Liver (tissue), 9 donors: ENCODE data around the gene FER1L5. TPM values are rescaled to one million over a fixed set of nuclear protein-coding genes. Genes with fewer than 3 reads are reported as not detected.

Experiments
- DNase-seq: peaks from one replicate; pipeline ENCODE4 v3.0.0-alpha.2; 2017; ENCODE audit warnings: low spot score
- H3K27ac ChIP-seq, 2 donors: one replicate each; pipeline ENCODE4 v1.7.0; 2013; ENCODE audit warnings: inconsistent platforms in 2 of 2, low read length in 2 of 2, control low read depth in 1 of 2, low read depth in 1 of 2, mild to moderate bottlenecking in 1 of 2
- H3K27me3 ChIP-seq, 4 donors: one replicate each; pipeline versions ENCODE4 v1.6.1 to v1.7.0; 2013; ENCODE audit warnings: low read length in 3 of 4, inconsistent platforms in 1 of 4, mild to moderate bottlenecking in 1 of 4, moderate library complexity in 1 of 4; ENCODE audit not compliant: control insufficient read depth in 4 of 4, insufficient read depth in 4 of 4
- H3K36me3 ChIP-seq, 4 donors: one replicate each; pipeline versions ENCODE4 v1.6.1 to v1.7.0; 2013; ENCODE audit warnings: low read length in 3 of 4, mild to moderate bottlenecking in 3 of 4, low read depth in 1 of 4, moderate library complexity in 1 of 4; ENCODE audit not compliant: control insufficient read depth in 4 of 4, insufficient read depth in 3 of 4
- H3K4me1 ChIP-seq, 4 donors: one replicate each; pipeline versions ENCODE4 v1.6.1 to v1.7.0; 2013; ENCODE audit warnings: low read length in 3 of 4, mild to moderate bottlenecking in 3 of 4, moderate library complexity in 1 of 4; ENCODE audit not compliant: control insufficient read depth in 4 of 4, insufficient read depth in 4 of 4
- H3K4me3 ChIP-seq, 3 donors: one replicate each; pipeline versions ENCODE4 v1.6.1 to v1.7.0; 2013; ENCODE audit warnings: low read length in 3 of 3, control low read depth in 1 of 3, low read depth in 1 of 3, mild to moderate bottlenecking in 1 of 3
- H3K9ac ChIP-seq, 2 donors: one replicate each; pipeline ENCODE4 v1.7.0; 2013; ENCODE audit warnings: low read length in 2 of 2, mild to moderate bottlenecking in 2 of 2, moderate library complexity in 2 of 2, control low read depth in 1 of 2, low read depth in 1 of 2
- H3K9me3 ChIP-seq, 4 donors: one replicate each; pipeline versions ENCODE4 v1.6.1 to v1.7.0; 2013; ENCODE audit warnings: low read length in 3 of 4; ENCODE audit not compliant: control insufficient read depth in 4 of 4
- EGR1 ChIP-seq, 2 donors: IDR thresholded peaks; 2 replicates each; pipeline ENCODE4 v1.6.1; 2016 to 2018; ENCODE audit warnings: antibody characterized with exemption in 2 of 2, low read depth in 2 of 2
- FOXA1 ChIP-seq: IDR thresholded peaks from 2 replicates; pipeline ENCODE4 v1.6.1; 2016; ENCODE audit warnings: antibody characterized with exemption
- FOXA2 ChIP-seq: IDR thresholded peaks from 2 replicates; pipeline ENCODE4 v1.6.1; 2016; ENCODE audit warnings: antibody characterized with exemption
- GABPA ChIP-seq, 2 donors: IDR thresholded peaks in 1 of 2; conservative IDR thresholded peaks in 1 of 2; 2 replicates each; pipeline ENCODE4 v1.6.1; 2016; ENCODE audit warnings: antibody characterized with exemption in 2 of 2, mild to moderate bottlenecking in 1 of 2, moderate library complexity in 1 of 2
- HNF4A ChIP-seq, 2 donors: conservative IDR thresholded peaks; 2 replicates each; pipeline ENCODE4 v1.6.1; 2016; ENCODE audit warnings: antibody characterized with exemption in 2 of 2, mild to moderate bottlenecking in 2 of 2
- HNF4G ChIP-seq: IDR thresholded peaks from 2 replicates; pipeline ENCODE4 v1.6.1; 2016; ENCODE audit warnings: antibody characterized with exemption
- JUND ChIP-seq, 2 donors: IDR thresholded peaks; 2 replicates each; pipeline ENCODE4 v1.6.1; 2016; ENCODE audit warnings: antibody characterized with exemption in 2 of 2
- NR2F2 ChIP-seq: IDR thresholded peaks from 2 replicates; pipeline ENCODE4 v1.6.1; 2016; ENCODE audit warnings: antibody characterized with exemption
- RAD21 ChIP-seq, 2 donors: IDR thresholded peaks; 2 replicates each; pipeline ENCODE4 v1.6.1; 2016; ENCODE audit warnings: antibody characterized with exemption in 2 of 2, mild to moderate bottlenecking in 2 of 2
- RXRA ChIP-seq, 2 donors: IDR thresholded peaks; 2 replicates each; pipeline ENCODE4 v1.6.1; 2017 to 2018; ENCODE audit warnings: antibody characterized with exemption in 2 of 2, mild to moderate bottlenecking in 1 of 2
- SP1 ChIP-seq: IDR thresholded peaks from 2 replicates; pipeline ENCODE4 v1.6.1; 2018; ENCODE audit warnings: antibody characterized with exemption, mild to moderate bottlenecking
- TAF1 ChIP-seq: conservative IDR thresholded peaks from 2 replicates; pipeline ENCODE4 v1.6.1; 2016; ENCODE audit warnings: antibody characterized with exemption, mild to moderate bottlenecking
- YY1 ChIP-seq: IDR thresholded peaks from 2 replicates; pipeline ENCODE4 v1.6.1; 2016; ENCODE audit warnings: antibody characterized with exemption, mild to moderate bottlenecking
- WGBS: extraction: QIAGEN DNeasy Blood & Tissue Kit; methylation state at CpG from one replicate; pipeline ENCODE4 v1.1.7; 2013; 5-methylcytosine and 5-hydroxymethylcytosine counted together
- polyA plus RNA-seq, 2 donors: library from polyadenylated mRNA; stranded (reverse) in 1 of 2; unstranded in 1 of 2; fragments of 200-250 nt in 1 of 2; fragments of >200 nt in 1 of 2; fragmentation: Nextera tagmentation in 1 of 2; extraction: Ambion mirVana in 1 of 2; gene quantifications; one replicate each; pipeline versions ENCODE4 v1.2.1 to v1.2.3, GENCODE V29; 2013 to 2015
- total RNA-seq, 2 donors: library from RNA; depleted of rRNA; stranded (reverse); fragments of >200 nt; gene quantifications; one replicate each; pipeline ENCODE4 v1.2.3, GENCODE V29; 2014
- TF ChIP-seq, protein P1 (sequence below): fragments of 150-350 bp; IDR thresholded peaks from 2 replicates; pipeline ENCODE4 v1.5.1; 2017; ENCODE audit warnings: improper control_type of control experiment, low read depth, low read length; ENCODE audit not compliant: missing input control
- TF ChIP-seq, protein P2 (sequence below): IDR thresholded peaks from 2 replicates; pipeline ENCODE4 v1.6.1; 2016; ENCODE audit warnings: antibody characterized with exemption, mild to moderate bottlenecking
- TF ChIP-seq, protein P3 (sequence below): IDR thresholded peaks from 2 replicates; pipeline ENCODE4 v1.6.1; 2016; ENCODE audit warnings: antibody characterized with exemption
- TF ChIP-seq, protein P4 (sequence below): IDR thresholded peaks from 2 replicates; pipeline ENCODE4 v1.6.1; 2016; ENCODE audit warnings: antibody characterized with exemption
- TF ChIP-seq, protein P5 (sequence below): IDR thresholded peaks from 2 replicates; pipeline ENCODE4 v1.6.1; 2016; ENCODE audit warnings: antibody characterized with exemption
- donor health status: healthy.
- donor health status: healthy.
- donor health status: healthy.
- donor health status: healthy.
- donor health status: healthy.

FER1L5 gene
- total and polyA plus RNA-seq, 4 donors, result under 0.01 TPM; not detected in 3

DNA sequence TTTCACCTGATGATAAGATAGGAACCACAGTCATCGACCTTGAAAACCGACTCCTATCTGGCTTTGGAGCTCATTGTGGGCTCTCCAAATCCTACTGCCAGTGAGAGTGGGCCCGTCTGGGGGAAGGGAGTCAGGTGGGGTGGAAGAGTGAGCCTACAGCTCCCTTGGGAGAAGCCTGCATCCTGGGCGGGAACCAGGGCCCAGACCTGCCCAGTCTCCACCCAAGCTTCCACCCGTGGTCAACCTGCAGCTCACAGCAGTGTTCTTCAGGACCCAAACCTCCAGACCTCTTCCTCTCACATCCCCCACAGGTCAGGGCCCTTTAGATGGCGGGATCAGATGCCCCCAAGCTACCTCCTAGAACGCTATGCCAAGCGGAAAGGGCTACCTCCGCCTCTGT lies 57.1 kb downstream of the FER1L5 start:
- H3K27me3 ChIP-seq, result no peaks in the 10 kb centered on the region
- H3K4me3 ChIP-seq, result no peak overlapping the region
- no peak overlapping the region for H3K9ac ChIP-seq
- no peak overlapping the region for H3K27ac ChIP-seq
- peaks cover 0 to 12% (median 0%) of the 10 kb centered on the region in 4 donors for H3K36me3 ChIP-seq
- no peak for DNase-seq
- H3K4me1 ChIP-seq, result no peaks in the 10 kb centered on the region
- TF ChIP-seq, protein P1, sequence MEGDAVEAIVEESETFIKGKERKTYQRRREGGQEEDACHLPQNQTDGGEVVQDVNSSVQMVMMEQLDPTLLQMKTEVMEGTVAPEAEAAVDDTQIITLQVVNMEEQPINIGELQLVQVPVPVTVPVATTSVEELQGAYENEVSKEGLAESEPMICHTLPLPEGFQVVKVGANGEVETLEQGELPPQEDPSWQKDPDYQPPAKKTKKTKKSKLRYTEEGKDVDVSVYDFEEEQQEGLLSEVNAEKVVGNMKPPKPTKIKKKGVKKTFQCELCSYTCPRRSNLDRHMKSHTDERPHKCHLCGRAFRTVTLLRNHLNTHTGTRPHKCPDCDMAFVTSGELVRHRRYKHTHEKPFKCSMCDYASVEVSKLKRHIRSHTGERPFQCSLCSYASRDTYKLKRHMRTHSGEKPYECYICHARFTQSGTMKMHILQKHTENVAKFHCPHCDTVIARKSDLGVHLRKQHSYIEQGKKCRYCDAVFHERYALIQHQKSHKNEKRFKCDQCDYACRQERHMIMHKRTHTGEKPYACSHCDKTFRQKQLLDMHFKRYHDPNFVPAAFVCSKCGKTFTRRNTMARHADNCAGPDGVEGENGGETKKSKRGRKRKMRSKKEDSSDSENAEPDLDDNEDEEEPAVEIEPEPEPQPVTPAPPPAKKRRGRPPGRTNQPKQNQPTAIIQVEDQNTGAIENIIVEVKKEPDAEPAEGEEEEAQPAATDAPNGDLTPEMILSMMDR, result no peak
- TF ChIP-seq, protein P2, sequence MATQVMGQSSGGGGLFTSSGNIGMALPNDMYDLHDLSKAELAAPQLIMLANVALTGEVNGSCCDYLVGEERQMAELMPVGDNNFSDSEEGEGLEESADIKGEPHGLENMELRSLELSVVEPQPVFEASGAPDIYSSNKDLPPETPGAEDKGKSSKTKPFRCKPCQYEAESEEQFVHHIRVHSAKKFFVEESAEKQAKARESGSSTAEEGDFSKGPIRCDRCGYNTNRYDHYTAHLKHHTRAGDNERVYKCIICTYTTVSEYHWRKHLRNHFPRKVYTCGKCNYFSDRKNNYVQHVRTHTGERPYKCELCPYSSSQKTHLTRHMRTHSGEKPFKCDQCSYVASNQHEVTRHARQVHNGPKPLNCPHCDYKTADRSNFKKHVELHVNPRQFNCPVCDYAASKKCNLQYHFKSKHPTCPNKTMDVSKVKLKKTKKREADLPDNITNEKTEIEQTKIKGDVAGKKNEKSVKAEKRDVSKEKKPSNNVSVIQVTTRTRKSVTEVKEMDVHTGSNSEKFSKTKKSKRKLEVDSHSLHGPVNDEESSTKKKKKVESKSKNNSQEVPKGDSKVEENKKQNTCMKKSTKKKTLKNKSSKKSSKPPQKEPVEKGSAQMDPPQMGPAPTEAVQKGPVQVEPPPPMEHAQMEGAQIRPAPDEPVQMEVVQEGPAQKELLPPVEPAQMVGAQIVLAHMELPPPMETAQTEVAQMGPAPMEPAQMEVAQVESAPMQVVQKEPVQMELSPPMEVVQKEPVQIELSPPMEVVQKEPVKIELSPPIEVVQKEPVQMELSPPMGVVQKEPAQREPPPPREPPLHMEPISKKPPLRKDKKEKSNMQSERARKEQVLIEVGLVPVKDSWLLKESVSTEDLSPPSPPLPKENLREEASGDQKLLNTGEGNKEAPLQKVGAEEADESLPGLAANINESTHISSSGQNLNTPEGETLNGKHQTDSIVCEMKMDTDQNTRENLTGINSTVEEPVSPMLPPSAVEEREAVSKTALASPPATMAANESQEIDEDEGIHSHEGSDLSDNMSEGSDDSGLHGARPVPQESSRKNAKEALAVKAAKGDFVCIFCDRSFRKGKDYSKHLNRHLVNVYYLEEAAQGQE, result no peak
- no peak for TF ChIP-seq HNF4G
- TF ChIP-seq, protein P3, sequence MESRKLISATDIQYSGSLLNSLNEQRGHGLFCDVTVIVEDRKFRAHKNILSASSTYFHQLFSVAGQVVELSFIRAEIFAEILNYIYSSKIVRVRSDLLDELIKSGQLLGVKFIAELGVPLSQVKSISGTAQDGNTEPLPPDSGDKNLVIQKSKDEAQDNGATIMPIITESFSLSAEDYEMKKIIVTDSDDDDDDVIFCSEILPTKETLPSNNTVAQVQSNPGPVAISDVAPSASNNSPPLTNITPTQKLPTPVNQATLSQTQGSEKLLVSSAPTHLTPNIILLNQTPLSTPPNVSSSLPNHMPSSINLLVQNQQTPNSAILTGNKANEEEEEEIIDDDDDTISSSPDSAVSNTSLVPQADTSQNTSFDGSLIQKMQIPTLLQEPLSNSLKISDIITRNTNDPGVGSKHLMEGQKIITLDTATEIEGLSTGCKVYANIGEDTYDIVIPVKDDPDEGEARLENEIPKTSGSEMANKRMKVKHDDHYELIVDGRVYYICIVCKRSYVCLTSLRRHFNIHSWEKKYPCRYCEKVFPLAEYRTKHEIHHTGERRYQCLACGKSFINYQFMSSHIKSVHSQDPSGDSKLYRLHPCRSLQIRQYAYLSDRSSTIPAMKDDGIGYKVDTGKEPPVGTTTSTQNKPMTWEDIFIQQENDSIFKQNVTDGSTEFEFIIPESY, result no peak
- no peak for TF ChIP-seq GABPA (IDR thresholded peaks at IDR 0.05 in 1 of 2, conservative IDR thresholded peaks at IDR 0.05 in 1 of 2)
- no peak for TF ChIP-seq RXRA (IDR thresholded peaks at IDR 0.05)
- TF ChIP-seq EGR1 (IDR thresholded peaks at IDR 0.05; ENCODE audit: low read depth in 2 of 2), result no peak
- TF ChIP-seq, protein P4, sequence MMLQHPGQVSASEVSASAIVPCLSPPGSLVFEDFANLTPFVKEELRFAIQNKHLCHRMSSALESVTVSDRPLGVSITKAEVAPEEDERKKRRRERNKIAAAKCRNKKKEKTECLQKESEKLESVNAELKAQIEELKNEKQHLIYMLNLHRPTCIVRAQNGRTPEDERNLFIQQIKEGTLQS, result no peak
- no peak for TF ChIP-seq RAD21 (IDR thresholded peaks at IDR 0.05)
- no peak for TF ChIP-seq FOXA1
- no peak for TF ChIP-seq TAF1
- no peak for TF ChIP-seq NR2F2
- no peak for TF ChIP-seq FOXA2
- no peak for TF ChIP-seq SP1
- TF ChIP-seq, protein P5, sequence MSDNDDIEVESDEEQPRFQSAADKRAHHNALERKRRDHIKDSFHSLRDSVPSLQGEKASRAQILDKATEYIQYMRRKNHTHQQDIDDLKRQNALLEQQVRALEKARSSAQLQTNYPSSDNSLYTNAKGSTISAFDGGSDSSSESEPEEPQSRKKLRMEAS, result no peak
- TF ChIP-seq HNF4A (conservative IDR thresholded peaks at IDR 0.05), result no peak
- WGBS, result 90% methylated on average over 9 of the region's 9 CpGs
- H3K9me3 ChIP-seq, result no peaks in the 10 kb centered on the region

DNA sequence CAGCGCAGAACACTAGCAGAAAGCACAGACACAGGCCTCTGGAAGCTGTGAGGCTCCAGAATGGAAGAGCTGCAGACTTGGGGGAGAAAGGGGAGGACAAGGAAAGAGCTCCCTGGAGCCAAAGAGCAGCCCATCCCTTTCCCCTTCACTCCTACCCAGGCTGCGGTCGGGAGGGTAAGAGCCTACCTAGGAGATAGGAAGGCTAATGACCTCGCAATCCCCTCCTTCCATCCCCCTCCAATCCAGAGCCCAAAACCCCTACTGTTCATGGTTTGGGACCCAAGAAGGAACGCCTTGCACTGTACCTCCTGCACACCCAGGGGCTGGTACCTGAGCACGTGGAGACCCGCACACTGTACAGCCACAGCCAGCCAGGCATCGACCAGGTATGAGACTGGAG lies 57.5 kb downstream of the FER1L5 start:
- Histone ChIP-seq H3K36me3 (peaks cover 0 to 16% (median 2%) of the 10 kb centered on the region in 4 donors), H3K9ac (no peak overlapping the region), H3K27ac (no peak overlapping the region), H3K9me3 (no peaks in the 10 kb centered on the region), H3K27me3 (no peaks in the 10 kb centered on the region), H3K4me1 (no peaks in the 10 kb centered on the region), H3K4me3 (no peak overlapping the region)
- WGBS, result 94% methylated on average over 8 of the region's 8 CpGs
- no peak for DNase-seq
- TF ChIP-seq HNF4A (conservative IDR thresholded peaks at IDR 0.05) (no peak), JUND (IDR thresholded peaks at IDR 0.05) (no peak), SP1 (no peak), FOXA2 (no peak), RXRA (IDR thresholded peaks at IDR 0.05) (no peak), GABPA (IDR thresholded peaks at IDR 0.05 in 1 of 2, conservative IDR thresholded peaks at IDR 0.05 in 1 of 2) (no peak), YY1 (no peak), RAD21 (IDR thresholded peaks at IDR 0.05) (no peak), NR2F2 (no peak), HNF4G (no peak)
- TF ChIP-seq, protein P5, result no peak
- TF ChIP-seq, protein P2, result no peak
- TF ChIP-seq, protein P4, result no peak
